ENCODE data around the gene SERPINI1.

Gene SERPINI1

DNA sequence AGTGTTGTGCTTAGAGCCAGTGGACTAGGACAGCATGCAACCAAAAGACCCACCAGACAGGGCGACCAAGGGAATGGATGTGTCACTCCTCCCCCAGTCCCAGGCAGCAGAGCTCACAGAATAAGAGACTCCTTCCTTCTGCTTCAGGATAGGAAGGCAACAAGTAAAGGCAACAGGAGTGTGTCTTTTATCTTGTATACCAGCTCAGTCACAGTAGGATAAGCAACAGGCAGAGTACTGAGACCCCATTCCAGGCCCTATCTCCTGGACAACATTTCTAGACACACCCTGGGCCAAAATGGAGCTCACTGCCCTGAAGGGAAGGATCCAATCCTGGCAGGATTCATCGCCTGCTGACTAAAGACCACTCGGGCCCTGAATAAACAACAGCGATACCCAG is 25.8 kb upstream of the SERPINI1 start:
- CTCF ChIA-PET: interaction anchor here (0.7 to 1.6 kb wide), 5 partner anchors 12 to 89 kb away, joined by 3 to 6 read pairs (median 4); no protein-coding TSS in a partner anchor
- no peak for DNase-seq (ENCODE audit: extremely low spot score)
- TF ChIP-seq, protein P1, sequence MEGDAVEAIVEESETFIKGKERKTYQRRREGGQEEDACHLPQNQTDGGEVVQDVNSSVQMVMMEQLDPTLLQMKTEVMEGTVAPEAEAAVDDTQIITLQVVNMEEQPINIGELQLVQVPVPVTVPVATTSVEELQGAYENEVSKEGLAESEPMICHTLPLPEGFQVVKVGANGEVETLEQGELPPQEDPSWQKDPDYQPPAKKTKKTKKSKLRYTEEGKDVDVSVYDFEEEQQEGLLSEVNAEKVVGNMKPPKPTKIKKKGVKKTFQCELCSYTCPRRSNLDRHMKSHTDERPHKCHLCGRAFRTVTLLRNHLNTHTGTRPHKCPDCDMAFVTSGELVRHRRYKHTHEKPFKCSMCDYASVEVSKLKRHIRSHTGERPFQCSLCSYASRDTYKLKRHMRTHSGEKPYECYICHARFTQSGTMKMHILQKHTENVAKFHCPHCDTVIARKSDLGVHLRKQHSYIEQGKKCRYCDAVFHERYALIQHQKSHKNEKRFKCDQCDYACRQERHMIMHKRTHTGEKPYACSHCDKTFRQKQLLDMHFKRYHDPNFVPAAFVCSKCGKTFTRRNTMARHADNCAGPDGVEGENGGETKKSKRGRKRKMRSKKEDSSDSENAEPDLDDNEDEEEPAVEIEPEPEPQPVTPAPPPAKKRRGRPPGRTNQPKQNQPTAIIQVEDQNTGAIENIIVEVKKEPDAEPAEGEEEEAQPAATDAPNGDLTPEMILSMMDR (IDR thresholded peaks at IDR 0.05; ENCODE audit: control extremely low read depth, extremely low read depth, low read depth, missing control alignments): no peak
- POLR2A ChIA-PET: no interaction called here

DNA sequence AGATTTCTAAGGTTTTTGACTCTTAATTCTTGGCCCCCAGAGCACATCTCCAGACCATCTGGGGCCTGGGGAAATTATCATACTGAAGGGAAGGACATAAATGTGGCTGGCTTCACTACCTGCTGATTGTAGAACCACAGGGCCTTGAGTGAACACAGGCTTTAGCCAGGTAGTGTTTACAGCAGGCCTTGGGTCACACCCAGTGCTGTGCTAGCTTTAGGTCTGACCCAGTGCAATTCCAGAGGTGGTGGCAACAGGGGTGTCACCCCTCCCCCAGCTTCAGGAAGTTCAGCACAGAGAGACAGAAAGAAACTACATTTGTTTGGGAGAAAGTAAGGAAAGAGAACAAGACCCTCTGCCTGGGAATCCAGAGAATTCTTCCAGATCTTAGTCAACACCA is 25.0 kb upstream of the SERPINI1 start:
- TF ChIP-seq, protein P1 (IDR thresholded peaks at IDR 0.05; ENCODE audit: control extremely low read depth, extremely low read depth, low read depth, missing control alignments): no peak
- DNase-seq (ENCODE audit: extremely low spot score): no peak
- ChIA-PET POLR2A (no interaction called here), CTCF (interaction anchor here (1.1 to 1.5 kb wide), 3 partner anchors 13 to 26 kb away, joined by 3 to 4 read pairs (median 3); no protein-coding TSS in a partner anchor)

DNA sequence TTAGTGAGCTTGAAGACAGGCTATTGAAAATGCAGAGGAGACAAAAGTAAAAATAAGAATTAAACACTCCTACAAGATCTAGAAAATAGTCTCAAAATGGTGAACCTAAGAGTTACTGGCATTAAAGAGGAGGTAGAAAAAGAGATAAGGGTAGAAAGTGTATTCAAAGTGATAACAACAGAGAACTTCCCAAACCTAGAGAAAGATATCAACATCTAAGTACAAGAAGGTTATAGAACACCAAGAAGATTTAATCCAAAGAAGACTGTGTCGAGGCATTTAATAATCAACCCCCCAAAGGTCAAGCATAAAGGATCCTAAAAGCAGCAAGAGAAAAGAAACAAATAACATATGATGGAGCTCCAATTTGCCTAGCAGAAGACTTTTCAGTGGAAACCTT is 24.1 kb upstream of the SERPINI1 start:
- ChIA-PET POLR2A (no interaction called here), CTCF (interaction anchor here (1.2 kb wide), 1 partner anchor 27 kb away, joined by 4 read pairs; no protein-coding TSS in a partner anchor)
- TF ChIP-seq, protein P1 (IDR thresholded peaks at IDR 0.05; ENCODE audit: control extremely low read depth, extremely low read depth, low read depth, missing control alignments): no peak
- no peak for DNase-seq (ENCODE audit: extremely low spot score)

DNA sequence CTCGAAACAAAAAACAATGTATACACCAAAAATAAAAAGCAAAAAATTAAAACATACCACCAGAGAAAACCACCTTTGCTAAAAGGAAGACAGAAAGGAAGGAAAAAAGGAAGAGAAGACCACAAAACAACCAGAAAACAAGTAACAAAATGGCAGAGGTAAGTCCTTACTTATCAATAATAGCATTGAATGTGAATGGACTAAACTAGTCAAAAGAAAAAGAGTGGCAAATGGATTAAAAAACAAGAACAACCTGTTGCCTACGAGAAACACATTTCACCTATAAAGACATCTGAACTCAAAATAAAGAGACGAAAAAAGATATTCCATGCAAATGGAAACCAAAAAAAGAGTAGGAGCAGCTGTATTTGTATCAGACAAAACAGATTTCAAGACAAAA is 23.1 kb upstream of the SERPINI1 start:
- ChIA-PET CTCF (interaction anchor here (1.2 kb wide), 1 partner anchor 28 kb away, joined by 4 read pairs; no protein-coding TSS in a partner anchor), POLR2A (no interaction called here)
- TF ChIP-seq, protein P1 (IDR thresholded peaks at IDR 0.05; ENCODE audit: control extremely low read depth, extremely low read depth, low read depth, missing control alignments): no peak

DNA sequence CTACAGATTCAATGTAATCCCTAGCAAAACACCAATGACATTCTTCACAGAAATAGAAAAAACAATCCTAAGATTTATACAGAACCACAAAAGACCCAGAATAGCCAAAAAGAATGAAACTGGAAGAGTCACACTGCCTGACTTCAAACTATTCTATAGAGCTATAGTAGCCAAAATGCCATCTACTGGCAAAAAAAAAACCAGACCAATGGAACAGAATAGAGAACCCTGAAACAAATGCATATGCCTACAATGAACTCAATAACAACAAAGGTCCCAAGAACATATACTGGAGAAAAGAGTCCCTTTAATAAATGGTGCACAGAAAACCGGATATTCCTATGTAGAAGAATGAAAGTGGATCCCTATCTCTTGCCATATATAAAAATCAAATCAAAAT is 20.6 kb upstream of the SERPINI1 start:
- ChIA-PET POLR2A (no interaction called here), CTCF (interaction anchor here (1.6 kb wide), 1 partner anchor 9 kb away, joined by 3 read pairs; no protein-coding TSS in a partner anchor)
- no peak for DNase-seq (ENCODE audit: extremely low spot score)
- TF ChIP-seq, protein P1 (IDR thresholded peaks at IDR 0.05; ENCODE audit: control extremely low read depth, extremely low read depth, low read depth, missing control alignments): no peak

More for the DNA sequence above, 23.1 kb upstream of the SERPINI1 start:
- no peak for DNase-seq (ENCODE audit: extremely low spot score)

DNA sequence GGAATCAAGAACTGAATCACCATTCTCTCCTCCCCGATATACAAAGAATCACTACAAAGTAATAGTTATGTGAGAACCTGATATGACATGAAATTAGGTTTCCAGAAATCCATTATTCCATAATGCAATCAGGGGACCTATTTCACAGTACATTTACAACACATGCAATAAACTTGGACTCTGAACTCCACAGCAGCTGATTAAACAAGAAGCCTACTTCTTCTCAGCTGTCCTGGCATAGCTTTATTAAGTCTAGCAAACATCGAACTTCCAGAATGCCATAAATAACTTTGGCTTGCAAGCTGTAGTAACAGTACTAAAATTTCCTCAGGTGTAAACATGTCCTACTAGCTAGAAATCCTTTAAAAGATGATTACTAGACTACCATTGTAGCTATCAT is 18.6 kb upstream of the SERPINI1 start:
- DNase-seq (ENCODE audit: extremely low spot score): no peak
- ChIA-PET POLR2A (no interaction called here), CTCF (interaction anchor here (1.7 kb wide), 1 partner anchor 32 kb away, joined by 3 read pairs; no protein-coding TSS in a partner anchor)
- TF ChIP-seq, protein P1 (IDR thresholded peaks at IDR 0.05; ENCODE audit: control extremely low read depth, extremely low read depth, low read depth, missing control alignments): no peak
